OCI-LY7 (cell line): ENCODE measurements around the gene GRM1.

Experiments used
- CTCF ChIP-seq: fragments of 200-600 bp; sonication (generic); conservative IDR thresholded peaks from 2 replicates; pipeline ENCODE4 v1.5.1; 2014; ENCODE audit warnings: mild to moderate bottlenecking, antibody characterized with exemption, low read length, moderate library complexity, mixed read lengths
- EZH2phosphoT487 ChIP-seq: fragments of 200-600 bp; sonication (generic); IDR thresholded peaks from 2 replicates; pipeline ENCODE4 v1.6.1; 2018; ENCODE audit warnings: low read depth, borderline replicate concordance, mild to moderate bottlenecking, mixed run types, antibody characterized with exemption, low read length, moderate library complexity, mixed read lengths

- no peak for TF ChIP-seq EZH2phosphoT487
- TF ChIP-seq CTCF, result no peak
These were observed 232.0 kb downstream of the GRM1 start for GRCh38 chr6:146260886-146261285.
